ENCODE results near the gene HTR5A. TPM values are rescaled to one million over a fixed set of nuclear protein-coding genes. Genes with fewer than 3 reads are reported as not detected.
"Not testable (repeated sequence)": the region's sequence is repeated elsewhere in the genome, so short reads cannot be mapped to it uniquely, and the experiment has no call there.

Gene HTR5A
- total RNA-seq = under 0.01 TPM

GRCh38 chr7:155069992-155070751 is at the start of gene HTR5A:
TSS of gene HTR5A (plus strand) at chr7:155070324. CDS start at chr7:155070900, 576 bp downstream.
- peaks cover 22% of the 10 kb centered on the region for H3K27me3 ChIP-seq (ENCODE audit: insufficient read depth, low read length)
- no peak within 1 kb of the TSS for H3K4me3 ChIP-seq (ENCODE audit: low read length)
- no peaks in the 10 kb centered on the region for H3K9me3 ChIP-seq (ENCODE audit: low read depth, low read length)

GRCh38 chr7:155020996-155021395 is 49.1 kb upstream of the HTR5A start:
- no peaks in the 10 kb centered on the region for H3K4me1 ChIP-seq (ENCODE audit: insufficient read depth, low read length)
- no peaks in the 10 kb centered on the region for H3K9me3 ChIP-seq (ENCODE audit: low read depth, low read length)
- H3K27me3 ChIP-seq (ENCODE audit: insufficient read depth, low read length) = no peaks in the 10 kb centered on the region
- no peak overlapping the region for H3K4me3 ChIP-seq (ENCODE audit: low read length)

More at GRCh38 chr7:155069992-155070751, at the start of gene HTR5A:
- no peaks in the 10 kb centered on the region for H3K4me1 ChIP-seq (ENCODE audit: insufficient read depth, low read length)

DNA sequence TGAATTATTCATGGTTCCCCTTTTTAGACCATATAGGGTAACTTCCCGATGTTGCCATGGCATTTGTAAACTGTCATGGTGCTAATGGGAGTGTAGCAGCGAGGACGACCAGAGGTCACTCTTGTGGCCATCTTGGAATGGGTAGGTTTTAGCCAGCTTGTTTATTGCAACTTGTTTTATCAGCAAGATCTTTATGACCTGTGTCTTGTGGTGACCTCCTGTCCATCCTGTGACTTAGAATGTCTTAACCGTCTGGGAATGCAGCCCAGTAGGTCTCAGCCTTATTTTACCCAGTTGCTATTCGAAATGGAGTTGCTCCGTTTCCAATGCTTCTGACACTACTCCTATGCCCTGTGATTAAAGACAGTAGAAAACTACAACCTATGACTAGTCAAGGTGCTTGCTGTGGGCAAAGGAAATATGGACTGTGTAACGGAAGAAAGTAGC is 48.4 kb upstream of the HTR5A start:
- Histone ChIP-seq H3K9me3 (ENCODE audit: low read depth, low read length) (no peaks in the 10 kb centered on the region), H3K4me1 (ENCODE audit: insufficient read depth, low read length) (no peaks in the 10 kb centered on the region), H3K4me3 (ENCODE audit: low read length) (no peak overlapping the region), H3K27me3 (ENCODE audit: insufficient read depth, low read length) (no peaks in the 10 kb centered on the region)

- no peaks in the 10 kb centered on the region for H3K4me1 ChIP-seq (ENCODE audit: insufficient read depth, low read length)
- H3K27me3 ChIP-seq (ENCODE audit: insufficient read depth, low read length) = no peaks in the 10 kb centered on the region
- no peak overlapping the region for H3K4me3 ChIP-seq (ENCODE audit: low read length)
- no peaks in the 10 kb centered on the region for H3K9me3 ChIP-seq (ENCODE audit: low read depth, low read length)
Measured at GRCh38 chr7:155027879-155028278, 42.2 kb upstream of the HTR5A start.

- Histone ChIP-seq H3K4me1 (ENCODE audit: insufficient read depth, low read length) (no peaks in the 10 kb centered on the region), H3K27me3 (ENCODE audit: insufficient read depth, low read length) (no peaks in the 10 kb centered on the region), H3K4me3 (ENCODE audit: low read length) (no peak overlapping the region), H3K9me3 (ENCODE audit: low read depth, low read length) (no peaks in the 10 kb centered on the region)
Measured at GRCh38 chr7:155032978-155033377, 37.1 kb upstream of the HTR5A start.

GRCh38 chr7:155034495-155034894 is 35.6 kb upstream of the HTR5A start:
- not testable (repeated sequence) for H3K27me3 ChIP-seq (ENCODE audit: insufficient read depth, low read length); H3K4me3 ChIP-seq (ENCODE audit: low read length); H3K4me1 ChIP-seq (ENCODE audit: insufficient read depth, low read length); H3K9me3 ChIP-seq (ENCODE audit: low read depth, low read length)

- no peaks in the 10 kb centered on the region for H3K4me1 ChIP-seq (ENCODE audit: insufficient read depth, low read length)
- H3K4me3 ChIP-seq (ENCODE audit: low read length) = no peak overlapping the region
- no peaks in the 10 kb centered on the region for H3K9me3 ChIP-seq (ENCODE audit: low read depth, low read length)
- no peaks in the 10 kb centered on the region for H3K27me3 ChIP-seq (ENCODE audit: insufficient read depth, low read length)
Measured at GRCh38 chr7:155038335-155038734, 31.8 kb upstream of the HTR5A start.

GRCh38 chr7:155043756-155044155 is 26.4 kb upstream of the HTR5A start:
- Histone ChIP-seq H3K9me3 (ENCODE audit: low read depth, low read length) (no peaks in the 10 kb centered on the region), H3K4me3 (ENCODE audit: low read length) (no peak overlapping the region), H3K27me3 (ENCODE audit: insufficient read depth, low read length) (no peaks in the 10 kb centered on the region), H3K4me1 (ENCODE audit: insufficient read depth, low read length) (no peaks in the 10 kb centered on the region)

DNA sequence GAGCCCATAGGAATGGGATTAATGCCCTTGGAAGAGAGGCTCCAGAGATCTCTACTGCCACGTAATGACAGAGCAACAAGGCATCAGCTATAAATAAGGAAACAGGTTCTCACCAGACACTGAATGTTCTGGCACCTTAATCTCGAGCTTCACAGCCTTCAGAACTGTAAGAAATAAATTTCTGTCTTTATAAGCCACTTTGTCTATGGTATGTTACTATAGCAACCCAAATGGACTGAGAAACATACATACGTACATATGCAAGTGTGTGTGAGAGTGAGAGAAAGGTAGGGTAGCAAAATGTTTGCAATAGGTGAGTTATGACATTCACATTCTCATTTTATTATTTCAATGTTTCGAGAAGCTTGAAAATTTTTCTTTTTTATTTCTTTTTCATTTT is 22.1 kb upstream of the HTR5A start:
- Histone ChIP-seq H3K4me3 (ENCODE audit: low read length) (no peak overlapping the region), H3K4me1 (ENCODE audit: insufficient read depth, low read length) (no peaks in the 10 kb centered on the region)

GRCh38 chr7:155051355-155051754 is 18.8 kb upstream of the HTR5A start:
- Histone ChIP-seq H3K27me3 (ENCODE audit: insufficient read depth, low read length) (no peaks in the 10 kb centered on the region), H3K4me3 (ENCODE audit: low read length) (no peak overlapping the region), H3K9me3 (ENCODE audit: low read depth, low read length) (no peaks in the 10 kb centered on the region), H3K4me1 (ENCODE audit: insufficient read depth, low read length) (no peaks in the 10 kb centered on the region)

More for the DNA sequence above, 22.1 kb upstream of the HTR5A start:
- no peaks in the 10 kb centered on the region for H3K27me3 ChIP-seq (ENCODE audit: insufficient read depth, low read length)
- H3K9me3 ChIP-seq (ENCODE audit: low read depth, low read length) = no peaks in the 10 kb centered on the region

GRCh38 chr7:155053002-155053401 is 17.1 kb upstream of the HTR5A start:
- Histone ChIP-seq H3K27me3 (ENCODE audit: insufficient read depth, low read length) (no peaks in the 10 kb centered on the region), H3K9me3 (ENCODE audit: low read depth, low read length) (no peaks in the 10 kb centered on the region)

DNA sequence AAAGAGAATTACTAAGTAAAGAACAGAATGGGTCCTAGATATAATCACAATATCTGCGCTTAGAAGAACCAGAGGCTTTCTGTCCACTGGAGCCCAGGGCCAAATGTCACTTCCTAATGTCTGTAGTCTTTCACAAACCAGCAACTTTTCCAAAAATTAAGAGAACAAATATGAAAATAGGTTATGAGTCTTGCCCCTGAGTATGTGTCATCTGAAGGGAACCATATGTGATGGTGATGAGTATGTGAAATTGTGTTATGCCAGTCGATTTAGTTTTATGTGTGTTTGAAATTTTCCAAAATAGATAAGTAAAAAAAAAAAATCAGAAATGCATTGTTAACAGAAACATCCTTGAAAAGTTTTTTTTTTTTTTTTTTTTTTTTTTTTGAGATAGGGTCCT is 15.4 kb upstream of the HTR5A start:
- H3K4me1 ChIP-seq (ENCODE audit: insufficient read depth, low read length) = no peaks in the 10 kb centered on the region
- no peaks in the 10 kb centered on the region for H3K27me3 ChIP-seq (ENCODE audit: insufficient read depth, low read length)
- no peaks in the 10 kb centered on the region for H3K9me3 ChIP-seq (ENCODE audit: low read depth, low read length)
- H3K4me3 ChIP-seq (ENCODE audit: low read length) = no peak overlapping the region

More at GRCh38 chr7:155053002-155053401, 17.1 kb upstream of the HTR5A start:
- Histone ChIP-seq H3K4me1 (ENCODE audit: insufficient read depth, low read length) (no peaks in the 10 kb centered on the region), H3K4me3 (ENCODE audit: low read length) (no peak overlapping the region)

DNA sequence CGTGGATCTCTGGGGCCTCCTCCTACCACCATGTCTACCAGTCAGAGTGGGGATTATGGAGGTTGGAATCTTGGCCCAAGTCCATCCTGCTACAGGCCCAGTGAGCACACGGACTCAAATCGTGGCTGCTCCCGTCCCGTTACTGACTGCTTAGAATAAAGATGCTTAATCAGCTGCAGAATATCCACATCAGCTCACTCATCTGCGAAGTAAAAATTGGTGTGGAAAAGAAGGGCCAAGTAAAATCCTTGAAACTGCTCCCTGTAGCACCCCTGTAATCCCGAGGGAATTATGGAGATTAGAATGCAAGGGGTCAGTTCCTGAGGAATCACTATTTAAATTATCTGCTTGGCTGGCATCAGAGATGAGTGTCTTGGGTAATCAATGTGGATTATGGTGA is 13.0 kb upstream of the HTR5A start:
- H3K27me3 ChIP-seq (ENCODE audit: insufficient read depth, low read length) = no peaks in the 10 kb centered on the region
- no peaks in the 10 kb centered on the region for H3K9me3 ChIP-seq (ENCODE audit: low read depth, low read length)
- no peak overlapping the region for H3K4me3 ChIP-seq (ENCODE audit: low read length)
- no peaks in the 10 kb centered on the region for H3K4me1 ChIP-seq (ENCODE audit: insufficient read depth, low read length)

DNA sequence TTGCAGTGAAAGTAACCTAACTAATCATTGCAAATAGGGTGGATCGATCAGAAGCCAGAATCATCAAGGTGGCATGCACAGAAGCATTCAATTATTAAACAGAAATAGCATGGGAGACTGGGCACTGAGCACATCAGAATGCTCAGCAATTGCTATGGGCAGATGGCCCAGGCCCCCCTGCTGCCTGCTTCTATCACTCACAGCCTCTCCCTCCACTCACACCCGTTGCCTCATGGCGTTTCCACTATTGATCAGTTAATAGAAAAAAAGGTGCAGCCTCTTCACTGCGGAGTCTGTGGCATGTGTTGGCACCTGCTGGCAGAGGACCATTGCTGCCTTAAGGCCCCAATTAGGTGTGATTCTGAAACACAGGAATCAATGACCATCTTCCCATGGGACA is 11.2 kb upstream of the HTR5A start:
- H3K9me3 ChIP-seq (ENCODE audit: low read depth, low read length) = no peaks in the 10 kb centered on the region

DNA sequence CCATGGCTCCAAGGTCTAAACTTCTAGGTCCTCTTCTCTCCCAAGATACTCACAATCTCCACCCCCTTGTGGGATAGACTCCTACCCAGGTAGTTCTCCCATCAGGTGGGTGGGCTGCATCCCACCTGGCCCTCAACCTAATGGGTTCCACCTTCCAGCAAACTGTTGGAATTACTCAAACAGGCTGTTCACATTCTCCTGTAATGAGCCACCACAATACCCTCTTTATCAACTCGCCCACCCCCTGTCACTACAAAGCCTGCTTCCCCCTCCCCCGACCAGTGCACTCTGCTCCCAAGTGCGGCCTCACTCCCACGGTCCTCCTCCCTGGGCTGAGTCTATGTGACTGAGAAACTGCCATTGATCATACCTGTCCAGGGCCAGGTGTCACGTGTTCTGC is 10.4 kb upstream of the HTR5A start:
- H3K9me3 ChIP-seq (ENCODE audit: low read depth, low read length) = no peaks in the 10 kb centered on the region
- H3K4me1 ChIP-seq (ENCODE audit: insufficient read depth, low read length) = no peaks in the 10 kb centered on the region
- no peaks in the 10 kb centered on the region for H3K27me3 ChIP-seq (ENCODE audit: insufficient read depth, low read length)
- no peak overlapping the region for H3K4me3 ChIP-seq (ENCODE audit: low read length)

More for the DNA sequence above, 11.2 kb upstream of the HTR5A start:
- H3K27me3 ChIP-seq (ENCODE audit: insufficient read depth, low read length) = no peaks in the 10 kb centered on the region
- H3K4me1 ChIP-seq (ENCODE audit: insufficient read depth, low read length) = no peaks in the 10 kb centered on the region
- no peak overlapping the region for H3K4me3 ChIP-seq (ENCODE audit: low read length)

GRCh38 chr7:155062411-155062810 is 7.7 kb upstream of the HTR5A start:
- Histone ChIP-seq H3K9me3 (ENCODE audit: low read depth, low read length) (no peaks in the 10 kb centered on the region), H3K4me1 (ENCODE audit: insufficient read depth, low read length) (no peaks in the 10 kb centered on the region), H3K4me3 (ENCODE audit: low read length) (no peak overlapping the region), H3K27me3 (ENCODE audit: insufficient read depth, low read length) (no peaks in the 10 kb centered on the region)
